HepG2 (cell line): ENCODE results near the gene TMTC2. TPM values are rescaled to one million over a fixed set of nuclear protein-coding genes. Genes with fewer than 3 reads are reported as not detected.
A peak's percentile ranks its signal among the peaks of the same experiment; 100 is the strongest.

Source experiments
- ATAC-seq: fragments of 200-7000 bp; cut with Tn5 transposase; 3 replicates; pipeline ENCODE4 v1.9.1; 2020; ENCODE audit warnings: mild to moderate bottlenecking, moderate library complexity
- BruUV-seq: library from RNA; stranded (reverse); fragments of 400-500 nt; replicated peaks from 2 replicates; lab custom pipeline; 2021; lab: Mats Ljungman, UMichigan
- CTCF ChIA-PET: fragments of 300-600 bp; formaldehyde crosslinking; extraction: SDS; loops from one replicate; lab custom pipeline; 2021; ENCODE audit warnings: low total read pairs, inconsistent platforms, low intra/inter-chr PET ratio; lab: Yijun Ruan, JAX
- POLR2A ChIA-PET: fragments of 350-600 bp; sonication (Branson Sonifier 250); formaldehyde crosslinking; loops from one replicate; lab custom pipeline; 2020; ENCODE audit warnings: antibody characterized with exemption, inconsistent platforms; lab: Yijun Ruan, JAX
- DNase-seq: peaks from one replicate; pipeline ENCODE4 v3.0.0-alpha.2; 2015; ENCODE audit warnings: low spot score
- FAIRE-seq: peaks from 3 replicates; lab custom pipeline; 2011; peaks lifted over from hg19 to GRCh38; lab: Jason Lieb, UNC
- H2AFZ ChIP-seq: one replicate; pipeline ENCODE4 v1.6.1; 2011; ENCODE audit warnings: low read length, inconsistent platforms
- H3K27ac ChIP-seq: fragments of 300-600 bp; 3 replicates; pipeline ENCODE4 v1.8.0; 2011; ENCODE audit warnings: mixed run types, mild to moderate bottlenecking, mixed read lengths, low read length, inconsistent platforms; ENCODE audit not compliant: insufficient read depth; ENCODE audit errors: extremely low read length
- H3K27me3 ChIP-seq, 2 experiments: fragments of 200-600 bp in 1 of 2; 2 replicates in 1 of 2; 3 replicates in 1 of 2; pipeline versions ENCODE4 v1.6.0 to v1.8.0; 2011; ENCODE audit warnings: low read length in 2 of 2, mild to moderate bottlenecking in 2 of 2, moderate library complexity in 2 of 2, inconsistent platforms in 1 of 2; ENCODE audit not compliant: insufficient read depth in 2 of 2, control insufficient read depth in 1 of 2
- H3K36me3 ChIP-seq, 2 experiments: fragments of 200-600 bp in 1 of 2; replicated peaks in 1 of 2; 2 replicates in 1 of 2; 3 replicates in 1 of 2; pipeline versions ENCODE4 v1.5.1 to v1.8.0; 2011; ENCODE audit warnings: low read length in 2 of 2, inconsistent platforms in 1 of 2; ENCODE audit not compliant: insufficient read depth in 2 of 2, control insufficient read depth in 1 of 2
- H3K4me1 ChIP-seq: 2 replicates; pipeline ENCODE4 v1.5.1; 2012; ENCODE audit warnings: low read length, inconsistent platforms; ENCODE audit not compliant: insufficient read depth
- H3K4me2 ChIP-seq: 2 replicates; pipeline ENCODE4 v1.6.0; 2011; ENCODE audit warnings: low read depth, low read length, inconsistent platforms
- H3K4me3 ChIP-seq, 3 experiments: fragments of 200-600 bp in 1 of 3; sonication (generic), shearing (Covaris generic) in 1 of 3; replicated peaks in 1 of 3; 2 replicates each; pipeline ENCODE4 v1.5.1; 2011 to 2016; ENCODE audit warnings: low read length in 3 of 3, inconsistent platforms in 2 of 3, low read depth in 2 of 3, mild to moderate bottlenecking in 2 of 3, control low read depth in 1 of 3, mixed read lengths in 1 of 3; ENCODE audit not compliant: insufficient read depth in 1 of 3
- H3K79me2 ChIP-seq: one replicate; pipeline ENCODE4 v1.6.1; 2011; ENCODE audit warnings: low read length, inconsistent platforms; ENCODE audit not compliant: insufficient read depth
- H3K9ac ChIP-seq: 2 replicates; pipeline ENCODE4 v1.6.0; 2011; ENCODE audit warnings: mild to moderate bottlenecking, low read depth, low read length, inconsistent platforms; ENCODE audit not compliant: insufficient read depth
- H3K9me3 ChIP-seq: 2 replicates; pipeline ENCODE4 v1.5.1; 2012; ENCODE audit warnings: mild to moderate bottlenecking, low read length
- H4K20me1 ChIP-seq: 2 replicates; pipeline ENCODE4 v1.6.0; 2011; ENCODE audit warnings: inconsistent platforms, mild to moderate bottlenecking, low read length, moderate library complexity; ENCODE audit not compliant: insufficient read depth
- ARNT2 ChIP-seq: sonication (generic); formaldehyde crosslinking; IDR thresholded peaks from 2 replicates; pipeline ENCODE4 v1.8.0; 2022; ENCODE audit warnings: mild to moderate bottlenecking, low read depth, missing genetic modification reagents, moderate library complexity
- DR1 ChIP-seq: sonication (generic); formaldehyde crosslinking; IDR thresholded peaks from 2 replicates; pipeline ENCODE4 v1.8.0; 2021; ENCODE audit warnings: mild to moderate bottlenecking, missing genetic modification reagents, inconsistent platforms
- FOSL2 ChIP-seq: sonication (generic); formaldehyde crosslinking; IDR thresholded peaks from 2 replicates; pipeline ENCODE4 v1.4.0; 2020; ENCODE audit warnings: missing genetic modification reagents
- MAFF ChIP-seq: IDR thresholded peaks from 2 replicates; pipeline ENCODE4 v1.6.1; 2011; ENCODE audit warnings: low read depth, low read length, improper control_type of control experiment
- MAFK ChIP-seq, 2 experiments: IDR thresholded peaks in 1 of 2; conservative IDR thresholded peaks in 1 of 2; 2 replicates each; pipeline ENCODE4 v1.6.1; 2011; ENCODE audit warnings: improper control_type of control experiment in 2 of 2, low read length in 2 of 2
- POLR2A ChIP-seq, 2 experiments: IDR thresholded peaks; 2 replicates each; pipeline ENCODE4 v1.6.1; 2011; ENCODE audit warnings: low read depth in 2 of 2, low read length in 2 of 2, mild to moderate bottlenecking in 1 of 2, moderate library complexity in 1 of 2; ENCODE audit not compliant: insufficient read depth in 1 of 2
- SNRNP70 ChIP-seq: fragments of 200-400 bp; formaldehyde crosslinking; IDR thresholded peaks from 2 replicates; pipeline ENCODE4 v1.6.1; 2017; ENCODE audit warnings: mild to moderate bottlenecking, low read depth, low read length, moderate library complexity
- SRSF9 ChIP-seq: fragments of 200-400 bp; formaldehyde crosslinking; IDR thresholded peaks from 2 replicates; pipeline ENCODE4 v1.6.1; 2018; ENCODE audit warnings: borderline replicate concordance, mild to moderate bottlenecking, low read depth, low read length; ENCODE audit not compliant: insufficient read depth, poor library complexity, severe bottlenecking
- SSRP1 ChIP-seq: IDR thresholded peaks from 2 replicates; pipeline ENCODE4 v1.6.1; 2016; ENCODE audit warnings: control low read depth
- ZFP90 ChIP-seq: sonication (generic); formaldehyde crosslinking; IDR thresholded peaks from 2 replicates; pipeline ENCODE4 v1.8.0; 2022; ENCODE audit warnings: missing genetic modification reagents, mild to moderate bottlenecking, inconsistent platforms, borderline replicate concordance
- ZNF749 ChIP-seq: sonication (generic); formaldehyde crosslinking; IDR thresholded peaks from 2 replicates; pipeline ENCODE4 v1.8.0; 2022; ENCODE audit warnings: mild to moderate bottlenecking, missing genetic modification reagents, moderate library complexity, borderline replicate concordance
- ZUFSP ChIP-seq: sonication (generic); formaldehyde crosslinking; IDR thresholded peaks from 2 replicates; pipeline ENCODE4 v1.9.0; 2021; ENCODE audit warnings: missing genetic modification reagents, mild to moderate bottlenecking, borderline replicate concordance
- WGBS: methylation state at CpG from one replicate; pipeline ENCODE4 v1.1.6; 2017; ENCODE audit warnings: low lambda C conversion rate; 5-methylcytosine and 5-hydroxymethylcytosine counted together
- in situ Hi-C: cut with HindIII; loops from 2 replicates; pipeline ENCODE4 v1.10.0; 2017; ENCODE audit warnings: low pct_unique_long_range_greater_than_20kb; ENCODE audit not compliant: extremely low pct_ligation_motif_present
- intact Hi-C: fragments of 100-400 bp; cut with micrococcal nuclease; formaldehyde crosslinking; loops from one replicate; pipeline ENCODE4 v1.10.0; 2022; ENCODE audit not compliant: unreplicated experiment
- polyA plus RNA-seq, 8 experiments: library from polyadenylated mRNA; depleted of rRNA in 3 of 8; stranded (reverse) in 7 of 8; unstranded in 1 of 8; fragments of >200 nt; fragmentation: Illumina TruSeq in 4 of 8; extraction: Trizol in 4 of 8; gene quantifications; 2 replicates each; pipeline versions ENCODE4 v1.2.1 to v1.2.3, GENCODE V29; 2011 to 2016; ENCODE audit warnings: low read depth in 4 of 8, missing spikeins in 1 of 8, mixed read lengths in 1 of 8; ENCODE audit not compliant: insufficient read depth in 1 of 8
- total RNA-seq, 5 experiments: library from RNA; depleted of rRNA; stranded (reverse); fragments of >200 nt; fragmentation: Illumina TruSeq; extraction: Trizol; gene quantifications; 2 replicates each; pipeline ENCODE4 v1.2.3, GENCODE V29; 2016; ENCODE audit warnings: low read depth in 1 of 5
- TF ChIP-seq, protein P1 (sequence below): sonication (generic); formaldehyde crosslinking; IDR thresholded peaks from 2 replicates; pipeline ENCODE4 v1.4.0; 2020; ENCODE audit warnings: missing genetic modification reagents, borderline replicate concordance

Gene TMTC2
- total and polyA plus RNA-seq, 2 of the 13 experiments (the other 11 are each of a cell fraction or from before 2014, with no cell fraction given) = 0.55 to 0.63 TPM

GRCh38 chr12:83027021-83027723, 340.5 kb downstream of the TMTC2 start:
- no peaks in the 10 kb centered on the region for H3K36me3 ChIP-seq
- H2AFZ ChIP-seq = no peak overlapping the region
- no peaks in the 10 kb centered on the region for H3K4me1 ChIP-seq
- FAIRE-seq = no peak
- in situ Hi-C loops = no loop called here
- no peak overlapping the region for H3K9ac ChIP-seq
- H4K20me1 ChIP-seq = no peaks in the 10 kb centered on the region
- WGBS = 6% methylated on average over 7 of the region's 7 CpGs
- TF ChIP-seq FOSL2 (CRISPR knock-in tag) = no peak
- TF ChIP-seq MAFF = peak; percentile 61
- TF ChIP-seq MAFK (conservative IDR thresholded peaks at IDR 0.05 in 1 of 2, IDR thresholded peaks at IDR 0.05 in 1 of 2; ENCODE audit: low read length in 2 of 2) = peak; percentile 21 to 64; a peak in 2 of 4 replicates
- TF ChIP-seq SRSF9 = no peak
- BruUV-seq = no TSS peak
- H3K9me3 ChIP-seq = no peaks in the 10 kb centered on the region
- H3K4me2 ChIP-seq = no peak overlapping the region
- ATAC-seq = no peak
- ChIA-PET CTCF (no interaction called here), POLR2A (no interaction called here)
- no peaks in the 10 kb centered on the region; a peak in 1 of 5 replicates for H3K27me3 ChIP-seq
- no peaks in the 10 kb centered on the region for H3K79me2 ChIP-seq
- intact Hi-C loops = no loop called here
- H3K4me3 ChIP-seq = no peak overlapping the region
- H3K27ac ChIP-seq = no peak overlapping the region
- no peak for DNase-seq

GRCh38 chr12:83031196-83031595, 344.5 kb downstream of the TMTC2 start:
- TF ChIP-seq ARNT2 (CRISPR knock-in tag) = no peak
- no peak for TF ChIP-seq SNRNP70
- no peak for TF ChIP-seq SSRP1 (CRISPR knock-in tag)
- no peak for TF ChIP-seq ZUFSP (CRISPR knock-in tag)
- no peak for TF ChIP-seq POLR2A (IDR thresholded peaks at IDR 0.05; ENCODE audit: insufficient read depth in 1 of 2, low read depth in 2 of 2, low read length in 2 of 2)
- no peak for TF ChIP-seq ZNF749 (CRISPR knock-in tag)
- TF ChIP-seq, protein P1, sequence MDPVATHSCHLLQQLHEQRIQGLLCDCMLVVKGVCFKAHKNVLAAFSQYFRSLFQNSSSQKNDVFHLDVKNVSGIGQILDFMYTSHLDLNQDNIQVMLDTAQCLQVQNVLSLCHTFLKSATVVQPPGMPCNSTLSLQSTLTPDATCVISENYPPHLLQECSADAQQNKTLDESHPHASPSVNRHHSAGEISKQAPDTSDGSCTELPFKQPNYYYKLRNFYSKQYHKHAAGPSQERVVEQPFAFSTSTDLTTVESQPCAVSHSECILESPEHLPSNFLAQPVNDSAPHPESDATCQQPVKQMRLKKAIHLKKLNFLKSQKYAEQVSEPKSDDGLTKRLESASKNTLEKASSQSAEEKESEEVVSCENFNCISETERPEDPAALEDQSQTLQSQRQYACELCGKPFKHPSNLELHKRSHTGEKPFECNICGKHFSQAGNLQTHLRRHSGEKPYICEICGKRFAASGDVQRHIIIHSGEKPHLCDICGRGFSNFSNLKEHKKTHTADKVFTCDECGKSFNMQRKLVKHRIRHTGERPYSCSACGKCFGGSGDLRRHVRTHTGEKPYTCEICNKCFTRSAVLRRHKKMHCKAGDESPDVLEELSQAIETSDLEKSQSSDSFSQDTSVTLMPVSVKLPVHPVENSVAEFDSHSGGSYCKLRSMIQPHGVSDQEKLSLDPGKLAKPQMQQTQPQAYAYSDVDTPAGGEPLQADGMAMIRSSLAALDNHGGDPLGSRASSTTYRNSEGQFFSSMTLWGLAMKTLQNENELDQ = no peak
- TF ChIP-seq DR1 (CRISPR knock-in tag) = no peak
- TF ChIP-seq ZFP90 = no peak
- Histone ChIP-seq H3K79me2 (no peaks in the 10 kb centered on the region), H3K36me3 (no peaks in the 10 kb centered on the region), H3K4me1 (no peaks in the 10 kb centered on the region), H3K4me2 (no peak overlapping the region), H3K9ac (no peak overlapping the region), H3K9me3 (no peaks in the 10 kb centered on the region), H4K20me1 (no peaks in the 10 kb centered on the region), H3K27me3 (no peaks in the 10 kb centered on the region; a peak in 1 of 5 replicates), H2AFZ (no peak overlapping the region), H3K4me3 (no peak overlapping the region), H3K27ac (no peak overlapping the region)
- FAIRE-seq (no peak), ATAC-seq (no peak), DNase-seq (no peak)
- in situ Hi-C loops (no loop called here), intact Hi-C loops (no loop called here)
- POLR2A ChIA-PET = no interaction called here
- WGBS = 0% methylated on average over 2 of the region's 2 CpGs
- CTCF ChIA-PET = no interaction called here
- BruUV-seq = no TSS peak
